Lower leg skin (tissue), 4 donors: ENCODE results near the gene CUL1. TPM values are rescaled to one million over a fixed set of nuclear protein-coding genes. Genes with fewer than 3 reads are reported as not detected.

Source experiments
- DNase-seq, 2 donors: peaks; one replicate each; pipeline ENCODE4 v3.0.0-alpha.2; 2019; ENCODE audit warnings: low spot score in 2 of 2
- H3K4me3 ChIP-seq: fragments of 200-600 bp; sonication (generic); 2 replicates; pipeline ENCODE4 v1.5.1; 2017; ENCODE audit warnings: mild to moderate bottlenecking, low read depth; ENCODE audit not compliant: poor library complexity, severe bottlenecking
- CTCF ChIP-seq, 3 donors: fragments of 450-650 bp; IDR thresholded peaks; one replicate each; pipeline ENCODE4 v1.5.1; 2016; ENCODE audit warnings: antibody characterized with exemption in 3 of 3, mild to moderate bottlenecking in 3 of 3, moderate library complexity in 2 of 3
- POLR2A ChIP-seq, 2 donors: fragments of 450-650 bp; IDR thresholded peaks; one replicate each; pipeline ENCODE4 v1.6.1; 2016 to 2017; ENCODE audit warnings: antibody characterized with exemption in 2 of 2, mild to moderate bottlenecking in 1 of 2, moderate library complexity in 1 of 2
- WGBS, 2 donors: methylation state at CpG; one replicate each; pipeline ENCODE4 v1.1.5; 2018; 5-methylcytosine and 5-hydroxymethylcytosine counted together
- intact Hi-C: fragments of 100-400 bp; cut with DNase I; formaldehyde crosslinking; loops from one replicate; pipeline ENCODE4 v1.15.0; 2023; ENCODE audit warnings: low total_unique reads
- total RNA-seq, 4 donors: library from RNA; depleted of rRNA; stranded (reverse); fragments of >200 nt; gene quantifications; one replicate each; pipeline ENCODE4 v1.1.0, GENCODE V29; 2016

CUL1 gene
- total RNA-seq, 4 donors from 2014 or later, result 49.6 to 56.5 (median 52.6) TPM

GRCh38 chr7:148754912-148755311 lies 56.2 kb downstream of the CUL1 start:
- DNase-seq, result no peak
- WGBS, 2 donors, result 91 to 94% methylated on average over 6 of the region's 6 CpGs
- H3K4me3 ChIP-seq, result no peak overlapping the region
- intact Hi-C loops, result no loop called here
- TF ChIP-seq CTCF (IDR thresholded peaks at IDR 0.05) (no peak), POLR2A (IDR thresholded peaks at IDR 0.05) (no peak)

- no peak for TF ChIP-seq POLR2A (IDR thresholded peaks at IDR 0.05)
- no peak for TF ChIP-seq CTCF (IDR thresholded peaks at IDR 0.05)
- H3K4me3 ChIP-seq, result no peak overlapping the region
- intact Hi-C loops, result no loop called here
- 97% methylated on average over 12 of the region's 12 CpGs for WGBS, 2 donors
- DNase-seq, result no peak
Measured at GRCh38 chr7:148761499-148762278, 63.0 kb downstream of the CUL1 start.

GRCh38 chr7:148763622-148764021 lies 64.9 kb downstream of the CUL1 start:
- DNase-seq, result no peak
- intact Hi-C loops, result no loop called here
- no peak overlapping the region for H3K4me3 ChIP-seq
- TF ChIP-seq CTCF (IDR thresholded peaks at IDR 0.05) (no peak), POLR2A (IDR thresholded peaks at IDR 0.05) (no peak)

DNA sequence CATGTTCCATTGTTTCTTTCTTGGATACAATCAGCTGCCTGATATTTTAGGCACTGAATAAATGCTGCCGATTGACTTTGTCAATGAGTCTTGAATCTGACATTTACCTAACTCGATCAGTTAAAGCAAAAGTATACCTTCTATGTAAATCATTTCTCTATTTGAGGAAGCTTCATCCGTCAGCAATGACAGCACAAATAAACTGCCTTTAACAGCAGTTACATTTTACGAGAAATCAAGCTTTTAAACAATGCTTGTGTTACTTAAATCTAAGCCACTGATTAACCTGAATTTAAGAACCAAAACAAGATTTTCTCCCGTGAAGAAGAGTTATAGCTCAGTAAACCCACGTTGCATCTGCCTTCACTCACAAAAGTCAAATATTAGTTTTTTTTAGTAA lies 71.3 kb downstream of the CUL1 start:
- intact Hi-C loops, result no loop called here
- TF ChIP-seq POLR2A (IDR thresholded peaks at IDR 0.05), result no peak
- no peak for TF ChIP-seq CTCF (IDR thresholded peaks at IDR 0.05)
- no peak overlapping the region for H3K4me3 ChIP-seq
- no peak for DNase-seq
- 91% methylated on average over 6 of the region's 6 CpGs for WGBS, 2 donors

- DNase-seq, result no peak
- no peak for TF ChIP-seq POLR2A (IDR thresholded peaks at IDR 0.05)
- no peak for TF ChIP-seq CTCF (IDR thresholded peaks at IDR 0.05)
- no peak overlapping the region for H3K4me3 ChIP-seq
- intact Hi-C loops, result no loop called here
- 86 to 90% methylated on average over 8 of the region's 8 CpGs for WGBS, 2 donors
Measured at GRCh38 chr7:148772297-148773089, 73.8 kb downstream of the CUL1 start.
